Left ventricle myocardium inferior (tissue), 1 donor: ENCODE results near the gene CDK5. TPM values are rescaled to one million over a fixed set of nuclear protein-coding genes. Genes with fewer than 3 reads are reported as not detected.

Experiments
- DNase-seq: peaks from one replicate; pipeline ENCODE4 v3.0.0-alpha.2; 2020
- H3K27ac ChIP-seq: fragments of 200-600 bp; replicated peaks from 2 replicates; pipeline ENCODE4 v1.8.0; 2021
- H3K27me3 ChIP-seq: fragments of 200-600 bp; 2 replicates; pipeline ENCODE4 v1.8.0; 2021; ENCODE audit warnings: low read depth
- H3K36me3 ChIP-seq: fragments of 200-600 bp; 2 replicates; pipeline ENCODE4 v1.8.0; 2021
- H3K4me1 ChIP-seq: fragments of 200-600 bp; 2 replicates; pipeline ENCODE4 v1.8.0; 2021
- H3K4me3 ChIP-seq: fragments of 200-600 bp; 2 replicates; pipeline ENCODE4 v1.8.0; 2021; ENCODE audit warnings: mild to moderate bottlenecking, moderate library complexity
- H3K9me3 ChIP-seq: fragments of 200-600 bp; replicated peaks from 2 replicates; pipeline ENCODE4 v1.8.0; 2021
- CTCF ChIP-seq: fragments of 200-600 bp; IDR thresholded peaks from 2 replicates; pipeline ENCODE4 v1.8.0; 2021; ENCODE audit warnings: antibody characterized with exemption, mild to moderate bottlenecking, borderline replicate concordance
- intact Hi-C: fragments of 100-400 bp; cut with micrococcal nuclease; formaldehyde crosslinking; loops from one replicate; pipeline ENCODE4 v1.11.0; 2022
- total RNA-seq: library from RNA; stranded (reverse); fragmentation: NEBNext Ultra II Directional; extraction: Animal tissue kit (Norgen Biotek cat#: 25700); gene quantifications from one replicate; pipeline ENCODE4 v1.2.1, GENCODE V29; 2021
- donor health status: DM: no; HTN: yes; CAD: no; lungs with severe emphysema.

Gene CDK5
- total RNA-seq, 1 donor from 2014 or later, result 9.6 TPM

GRCh38 chr7:151066273-151066974, 8.7 kb upstream of the CDK5 start:
- Histone ChIP-seq H3K27me3 (no peaks in the 10 kb centered on the region), H3K36me3 (peaks cover 73% of the 10 kb centered on the region), H3K4me1 (peaks cover 34% of the 10 kb centered on the region), H3K27ac (no peak overlapping the region), H3K4me3 (no peak overlapping the region), H3K9me3 (no peaks in the 10 kb centered on the region)
- no peak for TF ChIP-seq CTCF
- DNase-seq, result no peak
- intact Hi-C loops, result no loop called here

GRCh38 chr7:151065516-151065915, 7.8 kb upstream of the CDK5 start:
- peaks cover 43% of the 10 kb centered on the region for H3K4me1 ChIP-seq
- no peak overlapping the region for H3K4me3 ChIP-seq
- no peak for TF ChIP-seq CTCF
- intact Hi-C loops, result no loop called here
- no peaks in the 10 kb centered on the region for H3K27me3 ChIP-seq
- H3K27ac ChIP-seq, result no peak overlapping the region
- DNase-seq, result no peak
- peaks cover 64% of the 10 kb centered on the region for H3K36me3 ChIP-seq
- no peaks in the 10 kb centered on the region for H3K9me3 ChIP-seq

GRCh38 chr7:151064993-151065392, 7.3 kb upstream of the CDK5 start:
- Histone ChIP-seq H3K4me1 (peaks cover 48% of the 10 kb centered on the region), H3K4me3 (no peak overlapping the region), H3K36me3 (peaks cover 59% of the 10 kb centered on the region), H3K9me3 (no peaks in the 10 kb centered on the region), H3K27me3 (no peaks in the 10 kb centered on the region), H3K27ac (no peak overlapping the region)
- TF ChIP-seq CTCF, result no peak
- intact Hi-C loops, result no loop called here
- DNase-seq, result no peak

- Histone ChIP-seq H3K4me1 (peaks cover 54% of the 10 kb centered on the region), H3K9me3 (no peaks in the 10 kb centered on the region), H3K4me3 (no peak overlapping the region), H3K27me3 (no peaks in the 10 kb centered on the region), H3K36me3 (peaks cover 54% of the 10 kb centered on the region), H3K27ac (no peak overlapping the region)
- intact Hi-C loops, result no loop called here
- TF ChIP-seq CTCF, result no peak
- no peak for DNase-seq
These were observed 6.8 kb upstream of the CDK5 start for GRCh38 chr7:151064454-151064853.

- intact Hi-C loops, result no loop called here
- Histone ChIP-seq H3K4me1 (peaks cover 65% of the 10 kb centered on the region), H3K4me3 (peak overlapping the region; percentile 93), H3K27me3 (no peaks in the 10 kb centered on the region), H3K9me3 (no peaks in the 10 kb centered on the region), H3K27ac (peak overlapping the region; percentile 67), H3K36me3 (peaks cover 41% of the 10 kb centered on the region)
- no peak for DNase-seq
- TF ChIP-seq CTCF, result no peak
These were observed 5.5 kb upstream of the CDK5 start for GRCh38 chr7:151063212-151063561.
